GM10847 (cell line): ENCODE results near the gene C1orf105.

ENCODE experiments used
- POLR2A ChIP-seq: IDR thresholded peaks from 2 replicates; pipeline ENCODE4 v1.6.1; 2011; ENCODE audit not compliant: insufficient read length; ENCODE audit errors: extremely low read depth

Gene C1orf105

DNA sequence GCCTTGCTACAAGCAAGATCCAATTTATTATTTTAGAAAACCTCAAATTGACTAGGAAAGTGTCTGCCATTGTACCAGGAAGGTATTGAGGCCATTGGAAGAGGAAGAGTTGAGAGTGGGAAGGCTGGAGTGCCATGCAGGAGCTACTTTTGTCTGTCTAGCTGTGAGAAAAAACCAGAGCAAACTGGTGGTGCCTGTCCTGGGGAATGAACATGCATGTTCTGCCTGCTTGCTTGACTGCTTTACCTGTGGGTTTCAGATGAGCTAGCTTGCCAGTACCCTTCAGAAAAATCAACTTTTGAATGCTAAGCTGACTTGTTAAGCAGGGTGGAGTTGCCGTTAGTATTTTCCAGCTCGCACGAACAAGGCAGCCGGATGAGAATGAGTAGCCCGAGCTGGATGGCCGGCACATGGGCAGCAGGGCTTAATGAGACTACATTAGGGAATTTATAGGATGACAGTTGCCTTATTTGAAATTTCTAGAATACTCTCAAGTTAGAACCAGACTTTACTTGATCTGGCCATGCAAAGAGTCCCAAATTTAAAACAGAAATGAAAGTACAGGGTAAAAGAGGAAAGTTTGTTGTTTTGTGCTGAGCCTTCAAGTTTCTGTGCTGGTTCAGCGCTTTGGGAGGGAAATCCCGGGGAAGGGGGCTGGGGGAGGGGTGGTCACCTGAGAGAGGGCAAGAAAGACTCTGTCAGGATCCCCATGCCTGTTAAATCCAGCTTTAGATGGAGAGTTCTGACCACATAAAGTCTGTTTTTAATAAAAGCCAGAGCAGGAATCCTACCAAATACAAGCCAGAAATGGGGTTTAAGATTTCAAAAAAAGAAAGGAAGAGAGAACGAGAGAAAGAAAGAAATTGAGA, 29.6 kb upstream of the C1orf105 start:
- no peak for TF ChIP-seq POLR2A

DNA sequence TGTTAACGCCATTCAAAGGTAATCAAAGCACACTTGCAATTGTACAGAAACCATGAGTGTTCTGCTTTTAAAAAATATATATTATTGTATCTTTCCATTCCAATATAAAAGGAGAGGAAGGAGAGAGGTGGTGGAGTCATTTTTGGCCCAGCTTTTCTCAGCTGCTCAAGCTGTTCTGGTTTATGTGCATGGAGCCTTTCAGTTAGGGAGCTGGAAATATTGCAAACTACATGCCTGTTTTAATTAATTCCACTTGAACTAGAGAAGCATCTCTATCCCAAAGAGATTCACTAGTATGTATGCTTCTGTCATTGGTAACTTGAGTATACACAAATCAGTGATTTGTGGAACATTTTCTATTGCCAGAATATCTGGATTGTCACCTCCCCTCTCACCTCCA, 28.5 kb upstream of the C1orf105 start:
- TF ChIP-seq POLR2A, result no peak

DNA sequence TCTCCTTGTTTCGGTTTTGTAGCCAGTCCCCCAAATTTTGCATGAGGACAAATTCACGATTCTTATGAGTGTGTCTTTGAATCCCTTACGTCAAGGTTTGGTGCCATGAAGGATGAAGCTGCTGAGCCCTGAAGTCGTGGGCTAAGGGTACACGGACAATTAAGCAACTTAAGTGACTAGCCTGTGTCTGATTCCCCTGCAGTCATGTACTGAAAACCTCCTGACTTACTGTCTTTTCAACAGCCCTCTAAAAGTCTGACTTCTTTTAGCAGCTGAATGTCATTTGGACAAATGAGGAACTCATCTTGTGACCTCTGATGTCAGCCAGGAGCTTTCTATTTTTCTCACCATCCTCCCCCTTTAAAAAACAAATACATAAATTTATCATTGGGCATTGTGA, 27.1 kb upstream of the C1orf105 start:
- no peak for TF ChIP-seq POLR2A

DNA sequence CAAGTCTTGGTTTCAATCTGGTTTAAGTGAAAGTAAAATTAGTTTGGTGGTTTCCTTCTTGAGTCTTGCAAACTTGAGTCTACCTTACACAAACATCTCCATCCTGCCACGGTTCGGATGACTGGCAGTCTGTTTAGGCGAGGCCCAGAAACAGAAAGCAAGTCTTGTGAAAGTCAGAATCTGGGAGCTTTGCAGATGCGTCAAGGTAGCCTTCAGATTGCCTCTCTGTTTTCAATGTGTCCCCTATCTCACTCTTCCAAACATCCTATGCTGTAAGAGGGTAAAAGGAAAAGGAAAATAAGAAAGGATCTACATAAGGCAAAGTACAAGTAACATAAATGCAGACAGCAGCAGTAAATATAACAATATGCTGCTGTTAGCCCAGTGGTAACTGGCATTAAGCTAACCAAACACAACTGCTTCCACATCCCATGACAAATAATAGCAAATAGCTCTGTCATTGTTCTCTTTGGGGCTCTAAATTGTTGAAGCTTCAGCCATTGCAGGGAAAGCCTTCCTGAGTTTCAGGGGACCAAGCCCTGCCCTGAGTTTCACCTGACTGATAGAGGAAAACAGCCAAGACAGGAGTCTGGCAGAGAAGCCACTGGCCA, 26.2 kb upstream of the C1orf105 start:
- no peak for TF ChIP-seq POLR2A

DNA sequence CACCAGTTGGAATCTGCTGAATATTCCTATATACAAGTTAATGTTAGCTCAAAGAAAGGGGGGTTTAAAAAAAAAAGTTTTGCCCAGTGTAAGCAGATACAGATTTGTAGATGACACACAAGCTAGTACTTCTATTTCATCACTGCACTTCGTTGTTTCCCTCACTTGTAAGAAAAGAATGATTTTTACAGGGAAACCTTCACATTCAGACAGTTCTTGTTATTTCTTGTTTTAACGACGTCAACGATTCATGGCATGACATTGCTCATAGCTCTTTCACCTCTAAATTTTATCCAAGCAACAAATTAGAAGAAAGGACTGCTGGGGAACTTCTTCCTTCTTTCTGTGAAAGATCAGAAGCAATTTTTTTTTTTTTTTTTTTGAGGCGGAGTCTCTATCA, 25.7 kb upstream of the C1orf105 start:
- no peak for TF ChIP-seq POLR2A

DNA sequence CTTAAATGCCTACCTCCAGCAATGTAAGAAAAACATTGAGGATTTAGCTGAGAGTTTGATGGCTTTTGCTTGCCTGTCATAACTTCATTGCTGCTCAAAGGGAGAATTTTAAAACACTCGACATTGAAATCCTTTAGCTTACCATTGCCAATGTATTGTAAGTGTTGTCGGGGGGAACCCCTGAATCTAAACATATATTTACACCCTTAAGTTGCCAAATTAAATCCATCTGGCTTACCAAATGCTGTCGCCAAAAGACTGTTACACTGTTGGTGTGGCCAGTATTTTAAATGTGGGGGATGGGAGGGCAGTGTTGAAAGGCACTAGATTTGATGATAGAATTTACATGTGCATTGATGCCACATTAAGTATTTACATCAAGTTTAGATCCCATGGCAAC, 24.9 kb upstream of the C1orf105 start:
- no peak for TF ChIP-seq POLR2A

DNA sequence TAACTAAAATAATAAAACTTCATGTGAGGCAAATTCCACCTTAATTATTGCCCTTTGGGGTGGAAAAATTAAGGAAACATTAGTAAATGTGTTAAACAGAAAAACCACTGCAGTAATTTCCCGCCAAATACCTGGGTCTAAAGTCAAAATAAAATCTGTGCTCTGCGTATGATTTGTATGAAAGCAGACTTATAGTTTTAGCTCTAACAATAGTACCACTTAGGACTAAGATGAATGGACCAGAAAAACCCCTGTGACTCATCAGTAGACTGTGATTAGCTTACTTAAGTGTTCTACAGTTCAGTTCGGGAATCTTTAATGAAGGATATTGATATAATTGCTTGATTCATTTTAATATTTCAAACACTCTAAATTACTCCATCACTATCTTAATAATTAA, 23.3 kb upstream of the C1orf105 start:
- TF ChIP-seq POLR2A, result no peak

DNA sequence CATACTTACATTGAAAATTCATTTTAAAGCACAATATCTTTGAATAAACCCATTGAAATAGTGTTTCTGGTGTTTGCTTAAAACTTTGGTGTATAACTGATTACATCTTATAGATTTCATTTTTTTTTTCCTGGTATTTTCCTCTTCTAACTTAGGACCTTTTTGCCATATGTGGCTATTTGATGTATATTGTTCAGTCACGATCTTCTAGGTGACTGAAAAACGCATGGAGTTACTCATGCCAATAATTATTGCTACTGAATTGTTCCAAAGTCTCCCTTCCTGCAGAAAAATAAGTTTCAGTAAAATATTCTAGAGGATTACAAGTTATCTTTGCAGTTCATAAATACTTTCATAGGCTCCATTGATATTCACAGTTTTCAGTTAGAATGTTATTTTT, 22.9 kb upstream of the C1orf105 start:
- TF ChIP-seq POLR2A, result no peak

DNA sequence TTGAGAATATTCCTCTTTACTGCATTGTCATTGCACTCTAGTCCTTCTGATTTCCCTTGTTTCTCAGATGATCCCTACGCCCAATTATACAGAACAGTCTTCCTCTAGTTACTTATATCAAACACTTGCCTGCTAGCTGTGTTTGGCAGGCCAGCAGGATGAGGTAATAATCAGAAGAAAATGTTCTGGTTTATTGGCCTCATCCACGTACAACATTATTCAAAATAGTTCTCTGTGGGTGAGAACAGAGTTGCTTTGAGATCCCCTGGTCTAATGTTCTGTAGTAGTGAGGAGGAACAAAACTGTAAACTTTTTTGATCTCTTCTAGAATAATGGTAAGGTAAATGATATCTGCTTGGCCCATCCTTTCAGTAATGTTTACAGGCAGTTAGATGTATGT, 22.3 kb upstream of the C1orf105 start:
- no peak for TF ChIP-seq POLR2A

DNA sequence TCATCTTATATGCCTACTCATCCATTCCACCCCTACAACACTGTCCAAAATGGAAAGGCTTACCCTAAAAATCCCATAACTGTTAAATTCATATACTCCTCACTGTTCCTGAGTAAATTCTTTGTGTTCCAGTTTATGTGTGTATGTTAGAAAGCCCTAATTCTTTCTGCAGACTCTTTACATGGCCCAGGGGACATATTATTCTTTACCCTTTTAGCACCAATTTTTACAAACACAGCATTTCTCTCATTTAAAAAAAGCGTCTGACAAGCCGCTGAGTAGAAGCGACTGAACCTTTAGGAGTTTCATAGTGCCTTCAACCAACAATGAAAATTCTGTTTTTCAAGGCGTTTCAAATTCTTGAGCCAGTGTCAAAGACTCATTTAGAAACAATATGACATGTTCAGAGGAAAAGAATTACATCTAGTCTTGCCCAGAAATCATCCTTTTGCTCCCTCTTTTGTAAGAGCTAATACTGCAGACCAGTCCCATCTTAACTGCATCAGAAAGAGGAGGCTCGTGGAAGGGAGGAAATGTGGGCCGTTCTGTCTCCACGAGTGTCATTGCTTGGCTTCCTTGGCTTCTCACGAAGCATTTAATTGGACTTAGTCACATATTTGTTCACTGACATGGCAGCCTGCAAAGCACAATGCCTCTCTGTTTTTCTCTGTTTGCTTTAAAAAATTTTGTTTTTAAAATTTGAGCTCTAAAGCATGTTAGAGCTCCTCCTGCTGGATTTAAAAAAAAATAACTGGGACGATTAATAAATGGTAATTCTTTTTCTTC, 21.3 kb upstream of the C1orf105 start:
- TF ChIP-seq POLR2A, result no peak

DNA sequence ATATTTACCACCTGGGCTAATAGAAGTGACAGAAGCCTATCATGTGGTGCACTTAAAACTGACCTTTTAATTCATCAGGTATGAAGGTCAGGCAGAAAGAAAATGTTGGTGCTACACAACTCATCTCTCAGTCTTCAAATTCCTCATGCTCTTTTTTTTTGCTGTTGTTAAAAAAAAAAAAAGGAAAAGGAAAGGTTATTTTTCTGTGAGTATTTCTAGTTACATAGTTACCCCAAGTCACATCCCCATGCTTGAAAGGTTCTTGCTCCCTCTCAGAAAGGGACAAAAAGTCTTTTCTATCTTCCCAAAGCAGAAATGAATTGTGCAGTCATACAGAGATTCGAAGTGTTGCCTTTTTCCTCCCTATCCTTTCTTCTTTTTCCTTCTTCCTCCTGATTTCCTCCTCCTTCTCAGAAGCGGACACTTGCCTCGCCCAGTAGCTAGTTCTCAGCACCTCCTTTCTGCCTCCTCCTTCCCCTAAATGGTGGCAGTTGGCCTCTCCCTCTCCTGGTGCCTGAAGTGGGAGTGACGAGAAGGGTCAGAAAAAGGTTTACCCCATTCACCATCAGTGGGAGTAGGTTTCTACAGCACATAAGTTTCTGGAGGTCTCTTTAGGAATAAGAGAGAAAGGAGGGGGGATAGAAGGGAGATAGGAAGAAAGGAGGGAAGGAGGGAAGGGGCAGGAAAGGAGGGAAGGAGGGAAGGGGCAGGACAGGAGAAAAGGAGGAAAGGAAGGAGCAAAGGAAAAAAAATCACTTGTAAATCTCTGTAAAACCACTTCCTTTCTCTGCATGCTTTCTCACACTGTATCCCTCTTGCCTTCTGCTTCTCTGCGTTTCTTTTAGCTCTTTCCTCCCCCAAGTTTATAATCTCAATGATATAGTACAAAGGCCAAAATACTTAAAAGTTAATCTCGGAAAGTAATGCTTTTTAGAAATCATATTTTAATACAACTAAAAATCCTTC, 20.4 kb upstream of the C1orf105 start:
- no peak for TF ChIP-seq POLR2A

DNA sequence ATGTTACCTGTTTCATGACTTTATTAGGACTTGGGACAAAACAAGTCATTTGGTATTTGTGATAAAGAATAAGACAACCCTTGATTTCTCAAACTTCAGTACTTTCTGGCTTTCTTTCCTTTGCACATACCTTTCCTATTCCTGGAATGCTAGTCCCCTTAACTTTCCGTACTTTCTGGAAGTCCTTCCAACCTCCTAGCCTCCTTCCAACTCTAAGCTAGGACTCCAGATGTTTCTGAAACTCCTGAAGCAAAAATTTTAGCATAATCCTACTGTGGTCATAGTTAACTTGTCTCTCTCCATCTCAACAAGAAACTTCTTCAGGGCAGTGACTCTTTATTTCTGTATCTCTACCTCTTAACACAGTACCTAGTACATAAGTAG, 19.8 kb upstream of the C1orf105 start:
- no peak for TF ChIP-seq POLR2A

DNA sequence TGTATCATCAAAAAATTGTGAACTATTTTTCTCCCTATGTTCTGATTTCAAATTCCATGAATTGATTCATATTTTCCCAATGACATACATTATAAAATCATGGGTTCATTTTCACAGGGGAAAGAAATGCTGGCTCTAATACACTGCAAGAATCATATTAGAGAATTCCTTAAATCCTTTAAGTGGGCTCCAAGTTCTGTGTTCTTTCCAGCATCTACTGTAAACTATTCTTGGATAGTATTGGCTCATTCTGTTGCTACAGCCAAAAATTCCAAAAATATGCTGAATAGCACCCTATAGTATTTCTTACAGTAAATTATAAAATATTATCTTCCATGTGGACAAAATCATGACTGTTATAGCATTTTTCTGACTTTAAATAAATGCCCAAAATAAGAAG, 19.0 kb upstream of the C1orf105 start:
- TF ChIP-seq POLR2A, result no peak

DNA sequence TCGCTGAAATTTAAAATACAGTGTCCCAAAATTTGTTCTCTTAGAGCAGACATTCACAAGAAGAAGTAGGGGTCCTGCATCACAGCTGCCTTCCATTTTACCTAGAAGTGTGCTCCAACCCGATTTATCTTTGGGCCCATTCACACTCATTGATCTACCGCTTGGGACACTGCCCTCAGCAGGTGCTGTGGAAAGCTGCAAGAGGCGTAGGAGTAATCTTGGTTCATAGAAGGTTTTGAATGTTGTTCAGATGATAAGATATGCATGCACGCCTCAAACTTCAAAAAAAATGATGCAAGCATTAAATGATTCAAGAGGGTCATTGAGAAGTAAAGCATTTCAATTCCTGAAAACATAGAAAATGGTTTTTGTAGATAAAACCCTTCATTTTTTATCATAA, 18.6 kb upstream of the C1orf105 start:
- no peak for TF ChIP-seq POLR2A
